Ecto neural progenitor cell (in vitro differentiated cells): ENCODE results near the gene PCYOX1L.

Experiments used
- DNase-seq: peaks from one replicate; pipeline ENCODE4 v3.0.0-alpha.2; 2018; ENCODE audit warnings: low spot score

The PCYOX1L gene

GRCh38 chr5:149367972-149368645 lies 10.3 kb downstream of the PCYOX1L start:
- no peak for DNase-seq

DNA sequence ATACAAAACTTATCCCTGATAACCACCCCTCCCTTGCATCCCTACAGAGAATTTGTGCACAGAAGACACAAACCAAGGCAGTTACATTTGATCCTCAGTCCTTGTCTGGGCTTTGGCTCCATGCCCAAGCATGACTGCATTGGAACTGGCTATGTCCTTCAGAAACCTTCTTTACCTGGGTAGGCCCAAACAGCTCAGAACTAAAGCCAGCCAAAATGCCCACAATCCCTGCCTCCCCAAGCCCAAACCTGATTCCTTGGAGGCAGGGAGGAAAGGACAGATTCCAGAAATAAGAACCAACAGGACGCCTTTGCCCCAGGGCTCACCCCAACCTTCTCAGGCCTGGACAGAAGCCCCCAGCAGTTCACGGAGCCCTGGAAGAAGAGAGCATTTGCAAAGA lies 13.0 kb downstream of the PCYOX1L start:
- no peak for DNase-seq

DNA sequence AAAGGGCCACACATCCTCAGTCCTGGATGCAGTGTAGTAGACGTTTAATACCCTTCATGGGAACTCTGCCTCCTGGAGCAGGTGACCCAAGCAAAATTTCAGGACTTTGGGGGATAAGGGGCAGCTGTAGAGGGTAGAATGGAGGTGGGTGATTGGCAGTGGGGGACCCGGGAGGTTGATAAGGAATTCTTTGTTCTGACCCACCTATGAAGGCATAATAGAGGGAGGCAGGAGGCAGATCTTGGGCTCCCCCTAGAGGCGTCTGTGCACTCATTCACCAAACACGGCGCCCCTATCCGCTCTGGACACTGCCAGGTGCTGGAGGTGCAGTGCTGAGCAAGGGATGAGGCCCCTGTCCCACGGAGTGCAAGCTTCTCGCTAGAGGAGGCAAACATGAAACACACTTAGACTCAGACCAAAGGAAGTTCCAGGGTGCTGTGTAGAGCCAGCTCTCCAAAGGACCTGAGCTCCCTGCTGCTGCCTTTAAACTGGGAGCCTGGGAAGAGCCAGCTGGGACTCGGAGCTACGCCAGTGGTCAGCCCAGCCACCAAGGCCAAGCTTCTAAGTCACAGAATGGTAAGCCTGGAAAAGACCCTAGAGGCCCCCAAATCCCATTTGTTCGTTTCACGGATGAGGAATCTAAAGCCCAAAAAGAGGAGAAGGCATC lies 13.6 kb downstream of the PCYOX1L start:
- DNase-seq: peak; percentile 73

DNA sequence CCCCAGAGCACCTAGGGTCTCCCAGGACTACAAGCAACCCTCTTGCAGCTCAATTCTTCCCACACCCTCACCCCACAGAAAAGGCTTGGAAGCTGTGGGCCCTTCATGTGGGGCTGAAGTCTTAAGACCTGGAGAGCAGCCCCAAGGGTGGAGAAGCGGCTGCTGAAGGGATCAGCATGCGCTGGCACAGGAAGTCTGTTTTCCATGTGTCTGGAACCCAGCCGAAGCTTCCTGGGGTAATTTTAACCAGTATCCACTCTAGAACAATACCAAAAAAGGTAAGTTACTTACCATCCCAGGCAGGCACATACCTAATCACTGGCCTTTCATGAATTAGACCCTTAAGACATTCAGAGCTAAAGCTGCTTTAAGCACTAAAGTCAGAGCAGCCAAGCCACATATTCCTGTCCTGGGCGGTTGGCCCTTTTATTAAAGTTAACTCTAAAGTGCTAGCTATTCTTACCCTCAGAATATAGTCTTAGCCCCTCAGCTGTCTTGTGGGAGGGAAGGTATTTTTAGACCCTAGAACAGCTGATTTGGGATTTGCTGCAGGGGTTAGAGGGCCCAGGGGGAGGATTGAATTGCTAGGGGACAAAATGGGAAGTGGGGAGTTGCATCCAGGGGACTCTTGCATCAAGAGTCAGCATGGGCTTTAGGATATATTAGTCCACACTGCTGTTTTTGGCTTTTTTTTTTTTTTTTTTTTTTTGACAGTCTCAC lies 14.4 kb downstream of the PCYOX1L start:
- no peak for DNase-seq

DNA sequence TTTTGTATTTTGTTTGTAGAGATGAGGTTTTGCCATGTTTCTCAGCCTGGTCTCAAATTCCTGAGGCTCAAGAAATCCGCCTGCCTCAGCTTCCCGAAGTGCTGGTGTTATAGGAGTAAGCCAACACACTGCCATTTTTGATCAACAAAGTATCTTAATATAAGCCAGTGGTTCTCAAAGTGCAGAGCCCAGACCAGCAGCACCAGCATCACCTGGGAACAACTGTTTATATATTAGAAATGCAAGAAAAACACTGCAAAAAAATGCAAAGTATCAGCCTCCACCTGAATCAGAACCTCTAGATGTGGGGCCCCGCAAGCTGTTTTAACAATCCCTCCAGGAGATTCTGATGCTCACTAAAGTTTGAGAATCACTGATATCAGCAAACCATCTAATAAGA lies 15.1 kb downstream of the PCYOX1L start:
- DNase-seq: no peak

- no peak for DNase-seq
Observed at GRCh38 chr5:149374303-149374702, 16.5 kb downstream of the PCYOX1L start.

DNA sequence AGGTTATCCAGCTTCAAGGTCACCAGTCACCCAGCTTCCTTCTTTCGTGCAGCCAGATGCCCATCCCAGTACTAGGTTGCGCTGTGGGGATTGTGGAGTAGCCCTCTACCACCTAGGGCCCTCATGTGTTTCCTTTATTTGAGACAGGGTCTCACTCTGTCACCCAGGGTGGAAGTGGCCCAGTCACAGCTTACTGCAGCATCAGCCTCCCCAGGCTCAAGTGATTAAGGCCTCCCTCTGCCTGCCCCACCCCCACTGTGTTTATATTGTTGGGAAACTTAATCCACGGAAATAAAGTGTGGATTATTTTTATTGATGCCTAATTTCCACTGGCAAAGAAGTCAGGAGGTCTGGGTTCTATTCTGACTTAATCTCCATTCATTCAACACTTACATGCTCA lies 17.0 kb downstream of the PCYOX1L start:
- no peak for DNase-seq

GRCh38 chr5:149375434-149375833 lies 17.6 kb downstream of the PCYOX1L start:
- no peak for DNase-seq

DNA sequence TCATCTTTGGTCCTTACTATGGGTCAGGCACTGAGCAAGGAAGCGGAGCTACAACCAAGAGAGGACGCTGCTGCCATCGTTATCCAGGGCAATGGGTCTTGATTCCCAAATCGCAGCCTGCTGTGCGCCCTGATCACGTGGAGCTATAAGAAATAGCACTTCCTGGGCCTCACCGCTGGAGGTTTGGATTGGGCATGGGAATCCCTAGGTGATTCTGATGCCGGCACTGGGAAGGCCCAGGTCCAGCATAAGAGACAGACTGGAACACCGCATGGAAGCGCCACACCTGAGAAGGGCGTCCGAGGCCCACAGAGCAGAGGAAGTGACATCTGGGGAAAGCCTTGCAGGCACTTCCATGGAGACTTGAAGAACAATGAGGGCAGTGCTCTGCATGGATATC lies 18.3 kb downstream of the PCYOX1L start:
- DNase-seq: no peak

GRCh38 chr5:149376711-149377447 lies 19.0 kb downstream of the PCYOX1L start:
- DNase-seq: no peak

GRCh38 chr5:149378241-149378820 lies 20.5 kb downstream of the PCYOX1L start:
- no peak for DNase-seq

DNA sequence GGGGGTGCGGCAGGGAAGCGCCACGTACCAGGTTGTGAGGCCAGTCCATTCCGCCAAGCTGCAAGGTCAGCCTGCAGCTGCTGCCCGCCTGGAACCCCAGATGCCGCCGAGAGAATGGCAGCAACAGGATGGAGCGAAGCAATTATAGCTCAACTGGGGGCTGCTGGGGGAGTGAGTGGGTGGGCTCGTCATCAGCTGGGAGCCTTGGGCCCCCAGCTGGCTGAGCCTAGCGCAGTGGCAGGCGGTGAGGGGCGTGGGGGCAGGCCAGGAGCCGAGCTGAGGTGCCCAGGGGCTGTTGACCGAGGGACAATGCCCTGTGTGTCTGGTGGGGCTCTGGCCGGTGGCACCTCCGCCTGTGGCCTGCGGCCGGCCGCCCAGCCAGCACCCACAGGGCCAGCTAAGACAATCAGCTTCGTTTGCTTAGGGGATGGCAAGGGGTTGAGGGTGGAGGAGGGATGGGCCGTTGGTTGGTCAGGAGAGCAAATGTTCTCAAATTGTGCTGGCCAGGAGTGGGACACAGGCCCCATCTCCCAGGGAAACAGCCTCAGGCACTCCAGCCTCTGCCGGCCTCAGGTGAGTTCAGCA lies 21.4 kb downstream of the PCYOX1L start, which contains the start of gene IL17B:
Gene IL17B (minus strand): TSS at position 116 of the 585 bp plus-strand sequence. CDS start 67 bp downstream, at position 49.
- no peak for DNase-seq

GRCh38 chr5:149379818-149380374 lies 22.1 kb downstream of the PCYOX1L start:
- no peak for DNase-seq

- DNase-seq: no peak
Observed at GRCh38 chr5:149380466-149381121, 22.7 kb downstream of the PCYOX1L start.

DNA sequence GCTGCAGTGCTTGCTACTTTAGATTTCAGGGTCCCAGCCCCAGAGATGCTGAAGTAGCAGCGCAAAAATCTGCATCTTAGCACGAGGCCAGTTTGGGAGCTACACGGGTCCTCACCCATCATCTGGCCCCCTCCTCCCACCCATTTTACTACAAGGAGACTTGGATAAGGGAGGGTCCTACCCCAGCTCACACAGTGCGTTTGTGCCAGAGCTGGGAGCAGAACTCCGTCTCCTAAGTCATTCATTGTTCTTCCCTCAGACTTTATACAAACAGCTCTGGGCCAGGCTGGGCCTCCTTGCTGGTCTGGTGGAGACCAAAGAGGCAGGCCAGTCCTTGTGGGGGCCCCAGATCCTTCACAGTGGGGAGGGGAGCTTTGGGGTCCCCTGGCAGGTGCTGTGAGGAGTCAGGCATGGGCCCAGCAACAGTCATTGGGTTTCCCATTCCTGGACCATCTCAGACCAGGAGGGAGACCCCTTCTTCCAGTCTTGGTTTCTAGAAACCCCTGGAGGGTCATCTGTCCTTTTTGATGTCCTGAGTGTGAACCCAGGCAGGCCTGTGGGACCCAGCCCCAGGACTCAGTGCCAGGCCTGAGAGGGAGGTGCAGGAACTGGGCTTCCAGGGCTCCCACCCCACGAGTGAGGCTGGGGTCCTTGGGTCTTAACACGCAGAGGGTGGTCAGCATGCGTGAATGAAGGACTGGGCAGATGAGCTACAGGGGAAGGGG lies 23.6 kb downstream of the PCYOX1L start:
- DNase-seq: no peak

DNA sequence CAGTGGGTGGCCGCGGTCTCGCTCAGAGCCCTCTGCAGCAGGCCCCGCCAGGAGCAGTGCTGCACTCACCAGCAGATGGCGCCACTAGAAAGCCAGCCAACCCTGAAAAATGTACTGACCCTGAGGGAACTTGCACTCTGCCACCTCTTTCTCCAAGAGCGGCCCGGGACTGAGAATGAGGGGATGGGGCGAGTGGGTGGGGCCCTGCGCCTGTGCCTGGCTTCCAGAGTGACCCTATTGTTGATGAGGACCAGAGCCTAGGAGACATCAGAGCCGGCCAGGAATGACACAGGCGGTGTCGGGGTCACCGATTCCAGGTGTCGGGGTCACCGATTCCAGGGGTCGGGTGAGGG lies 24.1 kb downstream of the PCYOX1L start:
- peak; percentile 93 for DNase-seq

GRCh38 chr5:149382517-149383220 lies 24.8 kb downstream of the PCYOX1L start:
- DNase-seq: no peak

DNA sequence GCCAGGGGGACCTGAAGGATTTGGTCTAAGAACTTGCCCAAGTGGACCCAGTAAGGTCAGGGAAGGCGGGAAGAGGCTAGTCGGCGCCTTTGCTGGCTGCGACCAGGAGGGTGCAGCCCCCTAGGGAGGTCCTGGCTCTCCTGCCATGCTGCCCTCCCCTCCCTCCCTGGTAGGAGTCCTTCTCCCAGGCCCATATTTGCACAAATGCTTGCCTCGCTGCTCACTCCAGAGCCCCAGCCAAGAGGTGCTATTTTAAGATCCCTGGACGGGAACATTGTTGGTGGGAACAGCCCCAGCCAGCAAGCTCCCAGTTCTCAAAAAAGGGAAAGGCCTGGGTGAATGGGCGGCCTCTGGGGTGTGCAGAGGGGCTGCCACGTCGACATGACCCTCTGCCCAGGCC lies 25.6 kb downstream of the PCYOX1L start:
- DNase-seq: no peak

GRCh38 chr5:149386166-149386565 lies 28.3 kb downstream of the PCYOX1L start:
- no peak for DNase-seq
